ENCODE data around the gene TNFAIP2. TPM values are rescaled to one million over a fixed set of nuclear protein-coding genes. Genes with fewer than 3 reads are reported as not detected.
A peak's percentile ranks its signal among the peaks of the same experiment; 100 is the strongest.
"Not testable (repeated sequence)": the region's sequence is repeated elsewhere in the genome, so short reads cannot be mapped to it uniquely, and the experiment has no call there.

The TNFAIP2 gene
- total RNA-seq, 1 donor from 2014 or later = 108 TPM

GRCh38 chr14:103118663-103119404, 4.4 kb upstream of the TNFAIP2 start:
- Mint-ChIP-seq H3K4me1 (peaks cover 10% of the 10 kb centered on the region), H3K36me3 (no peaks in the 10 kb centered on the region), H3K27ac (no peak overlapping the region), H3K4me3 (no peak overlapping the region), H3K9me3 (no peaks in the 10 kb centered on the region), H3K27me3 (ENCODE audit: low read depth) (peaks cover 3% of the 10 kb centered on the region)
- TF ChIP-seq CTCF (IDR thresholded peaks at IDR 0.05; ENCODE audit: unreplicated experiment) = no peak
- no peak for DNase-seq (ENCODE audit: low spot score in 2 of 2, unreplicated experiment in 2 of 2)

GRCh38 chr14:103119527-103119926, 3.7 kb upstream of the TNFAIP2 start:
- not testable (repeated sequence) for H3K4me3 Mint-ChIP-seq; H3K27me3 Mint-ChIP-seq (ENCODE audit: low read depth); H3K36me3 Mint-ChIP-seq; H3K9me3 Mint-ChIP-seq; DNase-seq (ENCODE audit: low spot score in 2 of 2, unreplicated experiment in 2 of 2); H3K27ac Mint-ChIP-seq
- H3K4me1 Mint-ChIP-seq = peaks cover 15% of the 10 kb centered on the region

GRCh38 chr14:103121121-103121845, 2.0 kb upstream of the TNFAIP2 start:
- H3K4me3 Mint-ChIP-seq = no peak overlapping the region
- H3K27me3 Mint-ChIP-seq (ENCODE audit: low read depth) = peaks cover 20% of the 10 kb centered on the region

GRCh38 chr14:103121846-103122584, 1.2 kb upstream of the TNFAIP2 start:
- no peak for TF ChIP-seq CTCF (IDR thresholded peaks at IDR 0.05; ENCODE audit: unreplicated experiment)
- Mint-ChIP-seq H3K27me3 (ENCODE audit: low read depth) (peaks cover 20% of the 10 kb centered on the region), H3K4me3 (peak overlapping the region; percentile 57), H3K4me1 (peaks cover 24% of the 10 kb centered on the region), H3K36me3 (no peaks in the 10 kb centered on the region), H3K27ac (peak overlapping the region; percentile 94), H3K9me3 (no peaks in the 10 kb centered on the region)
- DNase-seq (ENCODE audit: low spot score in 2 of 2, unreplicated experiment in 2 of 2) = peak; percentile 82 to 91

More at GRCh38 chr14:103121121-103121845, 2.0 kb upstream of the TNFAIP2 start:
- H3K9me3 Mint-ChIP-seq = no peaks in the 10 kb centered on the region
- no peak for TF ChIP-seq CTCF (IDR thresholded peaks at IDR 0.05; ENCODE audit: unreplicated experiment)
- DNase-seq (ENCODE audit: low spot score in 2 of 2, unreplicated experiment in 2 of 2) = no peak
- no peaks in the 10 kb centered on the region for H3K36me3 Mint-ChIP-seq
- peaks cover 22% of the 10 kb centered on the region for H3K4me1 Mint-ChIP-seq
- peak overlapping the region; percentile 79 for H3K27ac Mint-ChIP-seq

GRCh38 chr14:103122585-103122946, 695 bp upstream of the TNFAIP2 start:
- Mint-ChIP-seq H3K27ac (peak overlapping the region; percentile 94), H3K4me1 (peaks cover 24% of the 10 kb centered on the region), H3K9me3 (no peaks in the 10 kb centered on the region)

More at GRCh38 chr14:103122585-103122946, 695 bp upstream of the TNFAIP2 start:
- no peak for DNase-seq (ENCODE audit: low spot score in 2 of 2, unreplicated experiment in 2 of 2)
- Mint-ChIP-seq H3K36me3 (no peaks in the 10 kb centered on the region), H3K27me3 (ENCODE audit: low read depth) (peaks cover 20% of the 10 kb centered on the region), H3K4me3 (peak overlapping the region; percentile 57)
- TF ChIP-seq CTCF (IDR thresholded peaks at IDR 0.05; ENCODE audit: unreplicated experiment) = no peak
